ENCODE data around the gene FBXL13.
"Not testable (repeated sequence)": the region's sequence is repeated elsewhere in the genome, so short reads cannot be mapped to it uniquely, and the experiment has no call there.

DNA sequence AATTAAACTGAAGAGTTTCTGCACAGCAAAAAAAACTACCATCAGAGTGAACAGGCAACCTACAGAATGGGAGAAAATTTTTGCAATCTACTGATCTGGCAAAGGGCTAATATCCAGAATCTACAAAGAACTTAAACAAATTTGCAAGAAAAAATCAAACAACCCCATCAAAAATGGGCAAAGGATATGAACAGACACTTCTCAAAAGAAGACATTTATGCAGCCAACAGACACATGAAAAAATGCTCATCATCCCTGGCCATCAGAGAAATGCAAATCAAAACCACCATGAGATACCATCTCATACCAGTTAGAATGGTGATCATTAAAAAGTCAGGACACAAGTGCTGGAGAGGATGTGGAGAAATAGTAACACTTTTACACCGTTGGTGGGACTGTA lies 53.1 kb downstream of the FBXL13 start:
- not testable (repeated sequence) for TF ChIP-seq POLR2A, CTCF (IDR thresholded peaks at IDR 0.05)
